GM19397 (cell line): ENCODE data around the gene PLA1A.
"Not testable (repeated sequence)": the region's sequence is repeated elsewhere in the genome, so short reads cannot be mapped to it uniquely, and the experiment has no call there.

Experiments
- ATAC-seq: cut with Tn5 transposase; IDR thresholded peaks from one replicate; pipeline ENCODE4 v1.9.1; 2021; ENCODE audit warnings: mild to moderate bottlenecking, moderate library complexity; ENCODE audit not compliant: unreplicated experiment

The PLA1A gene

GRCh38 chr3:119660474-119661440 lies 63.1 kb downstream of the PLA1A start, which contains the start of gene POPDC2:
Gene POPDC2, minus strand, starts transcription at chr3:119660589. Its CDS starts 166 bp downstream, at chr3:119660423.
- no peak for ATAC-seq

DNA sequence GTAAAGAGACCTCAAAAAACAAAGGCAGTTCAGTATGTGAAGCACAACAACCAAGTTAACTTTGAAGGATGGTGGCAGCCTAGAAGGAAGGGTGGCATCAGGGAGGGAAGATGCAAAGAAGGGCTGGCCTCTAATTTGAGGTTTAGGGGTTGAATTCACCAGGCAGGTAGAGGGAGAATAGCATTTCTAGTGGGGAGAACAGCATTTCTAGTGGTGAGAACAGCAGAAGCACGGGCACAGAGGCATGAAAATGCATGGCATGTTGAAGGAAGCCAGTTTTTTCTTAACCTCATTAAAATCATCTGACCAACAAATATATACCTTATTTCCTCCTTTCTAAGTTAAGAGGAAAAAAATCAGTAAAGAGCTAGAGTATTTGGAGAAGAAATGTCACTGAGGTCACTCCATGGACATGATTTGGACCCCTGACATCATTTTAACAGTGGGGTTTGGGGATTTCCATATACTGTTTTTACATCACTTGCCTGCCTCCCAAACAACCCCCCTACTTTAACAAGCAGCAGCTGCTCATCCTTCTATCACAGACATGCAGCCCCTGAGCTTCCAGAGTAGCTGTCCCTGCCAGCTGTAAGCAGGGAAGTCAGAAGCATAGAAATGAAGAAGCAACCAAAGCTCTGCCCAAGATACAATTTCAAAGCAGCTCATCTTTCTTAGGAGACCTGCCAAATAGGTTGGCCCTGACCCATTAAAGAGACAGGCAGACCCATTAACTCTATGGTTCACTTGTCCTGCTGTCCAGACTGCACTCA lies 65.1 kb downstream of the PLA1A start:
- no peak for ATAC-seq

GRCh38 chr3:119663885-119664284 lies 66.2 kb downstream of the PLA1A start:
- ATAC-seq, result no peak

- no peak for ATAC-seq
Measured at GRCh38 chr3:119664370-119664769, 66.7 kb downstream of the PLA1A start.

GRCh38 chr3:119664850-119665379 lies 67.2 kb downstream of the PLA1A start:
- no peak for ATAC-seq

DNA sequence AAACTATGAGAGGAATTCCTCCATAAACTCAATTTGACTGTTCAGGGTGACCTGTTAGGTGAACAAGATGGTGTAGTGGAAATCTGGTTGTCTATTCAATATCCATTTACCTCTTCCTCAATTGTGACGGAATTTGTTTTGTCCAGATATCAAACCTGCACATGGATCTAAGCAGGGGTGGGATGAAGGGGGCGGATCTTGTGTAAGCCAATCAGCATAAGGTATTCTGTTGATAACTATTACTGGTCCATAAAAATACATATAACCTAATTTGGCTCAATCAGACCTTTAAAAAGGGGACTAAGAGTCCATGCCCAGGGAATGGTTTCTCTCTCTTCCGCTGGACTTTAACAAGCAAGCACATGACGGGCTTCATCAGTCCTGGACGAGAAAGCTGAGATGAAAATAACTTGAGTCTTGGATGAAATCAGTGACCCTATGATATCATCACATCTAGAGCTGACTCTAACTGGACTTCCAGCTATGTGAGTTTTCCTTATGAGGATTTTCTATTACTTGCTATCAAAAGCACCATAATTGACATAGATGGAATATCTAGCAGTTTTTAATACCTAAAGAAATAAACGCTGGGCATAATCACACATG lies 68.4 kb downstream of the PLA1A start:
- no peak for ATAC-seq

- ATAC-seq, result no peak
Measured at GRCh38 chr3:119669906-119670570, 72.4 kb downstream of the PLA1A start.

DNA sequence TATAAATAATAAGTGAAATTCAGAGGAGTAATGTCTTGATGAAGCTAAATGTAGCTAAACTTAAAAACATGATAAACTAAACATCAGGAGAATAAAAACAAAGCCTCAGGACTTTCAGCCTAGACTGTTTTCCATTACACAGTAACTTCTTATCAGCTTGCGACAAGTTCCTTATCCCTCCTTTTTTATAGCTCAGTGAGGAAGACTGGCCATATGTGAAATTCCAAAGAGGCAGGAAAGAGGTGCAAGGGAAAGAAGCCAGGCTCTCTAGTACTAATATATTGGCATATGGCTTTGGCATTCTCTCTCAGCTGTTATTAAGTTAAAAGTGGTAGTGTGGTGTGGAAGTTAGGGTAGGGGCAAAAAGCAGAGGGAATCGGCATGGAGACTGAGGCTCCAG lies 75.1 kb downstream of the PLA1A start:
- ATAC-seq, result no peak

- ATAC-seq, result no peak
Measured at GRCh38 chr3:119673875-119674274, 76.2 kb downstream of the PLA1A start.

DNA sequence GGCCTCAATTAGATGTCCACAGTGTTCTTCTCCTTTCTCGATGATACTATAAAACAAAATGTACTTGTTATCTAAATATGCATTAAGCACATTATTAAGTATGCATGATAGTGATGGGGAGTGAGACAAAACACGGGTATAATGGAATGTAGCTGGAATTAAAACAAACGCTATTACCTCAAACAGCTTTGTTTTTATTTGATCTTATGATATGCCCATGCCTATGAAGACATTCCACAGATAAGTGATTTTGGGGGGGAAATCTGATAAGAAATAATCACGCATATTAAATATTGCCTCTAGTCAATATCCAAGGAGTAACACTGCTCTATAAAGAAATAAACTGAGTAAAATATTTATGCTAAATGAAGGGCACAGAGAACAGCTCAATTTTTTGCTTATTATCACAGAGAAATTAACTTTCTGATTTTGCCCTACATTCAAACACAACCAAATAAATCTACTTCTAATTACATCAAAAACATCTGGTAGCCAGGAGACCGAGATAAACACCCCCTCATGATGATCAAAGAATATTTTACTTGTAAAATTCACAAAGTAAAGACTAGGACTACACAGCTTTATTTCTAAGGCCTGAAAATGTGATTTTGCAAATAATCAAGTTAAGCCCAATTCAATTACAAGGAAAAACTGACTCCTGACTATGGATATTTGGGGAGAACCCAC lies 77.6 kb downstream of the PLA1A start:
- no peak for ATAC-seq

GRCh38 chr3:119676020-119676419 lies 78.3 kb downstream of the PLA1A start:
- no peak for ATAC-seq

DNA sequence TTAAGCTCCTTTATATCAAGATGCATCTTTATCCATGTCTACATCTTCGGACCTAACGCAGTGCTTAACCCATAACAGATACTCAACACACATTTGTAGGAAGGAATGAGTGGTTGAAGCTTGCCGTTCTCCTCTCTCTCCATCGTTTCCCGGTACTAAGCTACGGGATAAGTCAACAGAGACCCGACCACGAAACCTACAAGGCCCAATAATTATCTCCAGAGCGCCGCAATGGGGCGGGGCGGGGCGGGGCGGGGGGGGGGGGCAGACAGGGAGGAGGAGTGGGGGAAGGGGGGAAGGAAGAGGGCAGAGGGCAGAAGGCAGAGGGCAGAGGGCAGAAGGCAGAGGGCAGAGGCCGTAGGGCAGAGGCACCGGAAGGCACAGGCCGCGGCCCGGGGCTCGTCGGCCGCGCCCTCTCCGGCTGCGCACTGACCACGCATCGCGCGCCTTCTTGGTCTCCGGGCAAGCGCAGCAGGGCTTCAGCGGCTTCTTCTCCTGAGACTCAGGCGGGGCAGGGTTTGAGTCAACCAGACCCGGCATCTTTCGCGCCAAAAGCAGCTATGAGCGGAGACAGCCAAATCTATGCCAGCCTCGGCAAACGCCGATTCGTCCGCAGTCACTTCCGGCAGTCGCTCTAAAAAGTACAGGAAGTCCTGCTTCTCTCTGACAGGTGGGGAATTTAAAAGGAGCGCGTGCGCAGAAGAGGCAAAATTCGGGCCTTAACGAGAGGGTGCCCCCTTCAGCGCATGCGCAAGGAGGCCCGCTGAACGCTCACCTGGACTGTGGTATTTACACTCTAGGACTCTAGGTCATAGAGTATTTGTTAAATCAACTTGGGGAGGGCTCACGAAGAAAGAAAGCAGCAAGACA lies 79.3 kb downstream of the PLA1A start, which contains the start of gene COX17:
TSS of gene COX17 (minus strand) at position 636 of the 870 bp plus-strand sequence. CDS start at position 540, 96 bp downstream.
- ATAC-seq, result peak; percentile 93

DNA sequence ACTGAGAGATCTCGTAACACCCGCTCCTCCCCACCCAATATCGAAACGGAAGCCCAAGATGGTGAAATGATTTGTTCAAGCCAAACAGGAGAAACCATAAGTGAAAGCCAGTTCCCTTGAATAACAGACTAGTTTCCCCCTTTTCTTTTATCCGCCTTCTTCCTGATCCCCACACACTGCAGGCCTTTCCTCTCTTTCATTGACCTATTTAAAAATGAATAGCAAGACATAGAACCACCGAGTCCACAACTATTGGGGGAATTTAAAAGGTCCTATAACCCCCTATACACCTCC lies 79.9 kb downstream of the PLA1A start:
- ATAC-seq, result no peak

- ATAC-seq, result not testable (repeated sequence)
Measured at GRCh38 chr3:119678209-119678608, 80.5 kb downstream of the PLA1A start.
